Measurements from ENCODE around the gene PRUNE2.

Gene PRUNE2

GRCh38 chr9:76741524-76741923, 164.4 kb downstream of the PRUNE2 start:
- no peak overlapping the region for H3K4me3 ChIP-seq (ENCODE audit: low read depth, low read length)
- no peak for TF ChIP-seq CTCF (IDR thresholded peaks at IDR 0.05; ENCODE audit: borderline replicate concordance, insufficient read depth, low read depth, low read length)

DNA sequence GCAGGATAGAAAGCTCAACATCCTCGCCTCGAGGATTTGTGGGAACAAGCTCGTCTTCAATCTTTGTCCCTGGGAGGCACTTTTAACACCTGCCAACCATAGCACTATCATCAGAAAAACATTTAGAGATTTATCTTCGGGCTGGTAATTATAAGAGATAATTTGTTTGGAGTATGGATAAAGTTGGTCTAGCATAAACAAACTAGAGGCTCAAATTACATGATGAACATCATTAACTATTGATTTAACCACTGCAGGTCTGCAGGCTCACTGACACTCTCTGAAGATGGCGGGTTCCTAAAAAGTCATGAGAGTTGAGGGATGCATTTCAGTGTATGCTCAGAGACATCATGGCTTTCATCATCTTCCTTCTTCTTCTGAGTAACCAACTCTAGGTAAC, 167.5 kb downstream of the PRUNE2 start:
- no peak overlapping the region for H3K4me3 ChIP-seq (ENCODE audit: low read depth, low read length)
- no peak for TF ChIP-seq CTCF (IDR thresholded peaks at IDR 0.05; ENCODE audit: borderline replicate concordance, insufficient read depth, low read depth, low read length)

- H3K4me3 ChIP-seq (ENCODE audit: low read depth, low read length), result no peak overlapping the region
- TF ChIP-seq CTCF (IDR thresholded peaks at IDR 0.05; ENCODE audit: borderline replicate concordance, insufficient read depth, low read depth, low read length), result no peak
Observed at GRCh38 chr9:76737154-76737902, 168.6 kb downstream of the PRUNE2 start.

DNA sequence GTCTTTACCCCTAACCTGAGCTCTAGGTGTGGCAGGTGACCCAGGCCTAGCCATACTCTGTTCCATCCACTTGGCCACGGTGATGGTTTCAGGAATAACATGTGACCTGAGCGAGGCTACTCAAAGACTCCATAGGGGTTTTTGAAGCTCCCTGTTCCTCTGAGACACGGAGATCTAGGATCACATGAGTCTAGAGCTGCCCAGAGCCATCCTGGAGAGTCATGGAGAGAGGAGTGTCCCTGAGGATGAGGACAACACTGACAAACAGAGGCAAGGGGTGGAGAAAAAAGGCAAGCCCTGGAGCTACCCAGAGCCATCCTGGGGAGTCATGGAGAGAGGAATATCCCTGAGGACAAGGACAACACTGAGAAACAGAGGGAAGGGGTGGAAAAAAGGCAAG, 171.2 kb downstream of the PRUNE2 start:
- H3K4me3 ChIP-seq (ENCODE audit: low read depth, low read length), result no peak overlapping the region
- TF ChIP-seq CTCF (IDR thresholded peaks at IDR 0.05; ENCODE audit: borderline replicate concordance, insufficient read depth, low read depth, low read length), result no peak

GRCh38 chr9:76733096-76733495, 172.8 kb downstream of the PRUNE2 start:
- H3K4me3 ChIP-seq (ENCODE audit: low read depth, low read length), result no peak overlapping the region
- no peak for TF ChIP-seq CTCF (IDR thresholded peaks at IDR 0.05; ENCODE audit: borderline replicate concordance, insufficient read depth, low read depth, low read length)

DNA sequence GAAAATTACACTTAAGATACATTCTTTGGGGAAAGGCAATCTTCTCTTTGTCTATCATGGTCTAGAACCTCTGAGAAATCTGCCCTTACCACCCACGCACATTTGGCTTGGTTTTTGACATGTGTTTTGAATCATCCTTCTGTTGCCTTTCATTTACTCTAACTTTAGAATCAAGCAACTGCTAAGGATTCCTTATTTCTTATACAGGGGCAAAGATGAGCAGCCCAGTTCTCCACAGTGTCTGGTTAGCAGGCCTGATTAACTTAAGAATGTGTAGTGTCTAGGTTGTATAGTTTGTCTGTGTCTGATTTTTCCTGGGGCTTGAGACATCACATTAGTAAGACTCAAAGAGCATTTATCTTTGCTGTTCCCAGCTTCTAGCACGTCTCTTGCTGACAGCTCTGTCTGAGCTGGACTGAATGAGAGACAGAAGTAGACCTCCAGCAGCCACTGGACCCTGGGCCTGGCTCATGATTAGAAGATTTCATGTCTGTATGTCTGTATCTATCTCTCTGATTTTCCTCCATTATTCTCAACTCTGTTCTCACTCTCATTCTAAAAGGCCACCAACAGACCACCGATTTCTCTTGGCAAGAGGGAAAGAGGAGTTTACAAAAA, 173.5 kb downstream of the PRUNE2 start:
- H3K4me3 ChIP-seq (ENCODE audit: low read depth, low read length), result no peak overlapping the region
- no peak for TF ChIP-seq CTCF (IDR thresholded peaks at IDR 0.05; ENCODE audit: borderline replicate concordance, insufficient read depth, low read depth, low read length)

DNA sequence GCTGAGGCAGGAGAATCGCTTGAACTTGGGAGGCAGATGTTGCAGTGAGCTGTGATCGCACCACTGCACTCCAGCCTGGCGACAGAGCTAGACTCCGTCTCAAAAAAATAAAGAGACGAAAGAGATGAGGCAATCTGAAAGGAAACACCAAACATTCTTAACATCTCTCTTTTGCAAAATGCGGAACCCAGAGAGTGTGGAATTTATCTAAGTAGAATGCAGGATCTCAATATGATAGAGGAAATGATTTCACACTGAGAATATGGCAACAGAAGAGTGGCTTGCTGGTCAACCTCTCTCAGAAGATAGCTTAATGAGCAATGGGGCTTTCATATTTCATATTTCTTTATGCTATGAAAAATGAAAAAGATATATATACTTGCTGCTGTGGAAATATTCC, 175.1 kb downstream of the PRUNE2 start:
- no peak for TF ChIP-seq CTCF (IDR thresholded peaks at IDR 0.05; ENCODE audit: borderline replicate concordance, insufficient read depth, low read depth, low read length)
- no peak overlapping the region for H3K4me3 ChIP-seq (ENCODE audit: low read depth, low read length)
